D721Med (cell line): ENCODE results near the gene MGST3.
"Not testable (repeated sequence)": the region's sequence is repeated elsewhere in the genome, so short reads cannot be mapped to it uniquely, and the experiment has no call there.

Source experiments
- DNase-seq: peaks from one replicate; pipeline ENCODE4 v3.0.0; 2011; ENCODE audit warnings: low spot score; ENCODE audit not compliant: insufficient read length
- FAIRE-seq: peaks from 2 replicates; lab custom pipeline; 2011; peaks lifted over from hg19 to GRCh38; lab: Jason Lieb, UNC
- CTCF ChIP-seq: IDR thresholded peaks from 2 replicates; pipeline ENCODE4 v1.5.1; 2012; ENCODE audit warnings: mild to moderate bottlenecking, control low read depth; ENCODE audit not compliant: insufficient read depth; ENCODE audit errors: missing control alignments

MGST3 gene

GRCh38 chr1:165630629-165631341 lies at the start of gene MGST3:
Gene MGST3 (plus strand): TSS chr1:165631234. CDS start chr1:165649848, 18,614 bp downstream.
- DNase-seq (peak; percentile 81), FAIRE-seq (no peak)
- TF ChIP-seq CTCF, result no peak

- no peak for DNase-seq
- no peak for FAIRE-seq
- TF ChIP-seq CTCF, result no peak
Measured at GRCh38 chr1:165581926-165582325, 49.1 kb upstream of the MGST3 start.

GRCh38 chr1:165586398-165586797 lies 44.6 kb upstream of the MGST3 start:
- no peak for TF ChIP-seq CTCF
- FAIRE-seq, result peak; percentile 61
- DNase-seq, result no peak

- not testable (repeated sequence) for FAIRE-seq, DNase-seq
Measured at GRCh38 chr1:165591391-165591790, 39.6 kb upstream of the MGST3 start.

GRCh38 chr1:165592945-165593823 lies 37.9 kb upstream of the MGST3 start:
- peak; percentile 99 for TF ChIP-seq CTCF
- peak; percentile 97 for FAIRE-seq
- DNase-seq, result no peak

- no peak for TF ChIP-seq CTCF
- FAIRE-seq, result peak; percentile 32
- no peak for DNase-seq
Measured at GRCh38 chr1:165595246-165595938, 35.6 kb upstream of the MGST3 start.
